Gastrocnemius medialis (tissue), 4 donors: Measurements from ENCODE around the gene SLAIN2. TPM values are rescaled to one million over a fixed set of nuclear protein-coding genes. Genes with fewer than 3 reads are reported as not detected.
"Not testable (repeated sequence)": the region's sequence is repeated elsewhere in the genome, so short reads cannot be mapped to it uniquely, and the experiment has no call there.

Source experiments
- ATAC-seq, 2 donors: fragments of 150-250 bp; one replicate each; pipeline ENCODE4 v1.9.1; 2016
- DNase-seq, 2 donors: peaks; one replicate each; pipeline ENCODE4 v3.0.0-alpha.2; 2019
- H3K27ac ChIP-seq, 4 donors: fragments of 200-600 bp; sonication (generic); 1 replicate in 1 of 4; 2 replicates in 3 of 4; pipeline ENCODE4 v1.5.1; 2016 to 2018; ENCODE audit warnings: mild to moderate bottlenecking in 2 of 4, moderate library complexity in 1 of 4
- H3K27me3 ChIP-seq, 3 donors: fragments of 200-600 bp; sonication (generic) in 2 of 3; 1 replicate in 1 of 3; 2 replicates in 2 of 3; pipeline versions ENCODE4 v1.5.1 to v1.6.0; 2016 to 2019; ENCODE audit warnings: mild to moderate bottlenecking in 1 of 3, moderate library complexity in 1 of 3
- H3K36me3 ChIP-seq, 2 donors: fragments of 200-600 bp; sonication (generic) in 1 of 2; one replicate each; pipeline ENCODE4 v1.5.1; 2017 to 2018
- H3K4me1 ChIP-seq, 2 donors: fragments of 200-600 bp; sonication (generic) in 1 of 2; one replicate each; pipeline ENCODE4 v1.5.1; 2016 to 2017; ENCODE audit warnings: mild to moderate bottlenecking in 2 of 2
- H3K4me3 ChIP-seq, 4 donors: fragments of 200-600 bp; sonication (generic) in 3 of 4; 1 replicate in 1 of 4; 2 replicates in 3 of 4; pipeline ENCODE4 v1.5.1; 2016 to 2019; ENCODE audit warnings: mild to moderate bottlenecking in 2 of 4
- H3K9me3 ChIP-seq, 3 donors: fragments of 200-600 bp; sonication (generic) in 2 of 3; 1 replicate in 1 of 3; 2 replicates in 2 of 3; pipeline ENCODE4 v1.5.1; 2016 to 2019
- CTCF ChIP-seq, 5 experiments: fragments of 450-650 bp in 3 of 5; fragments of 200-600 bp in 2 of 5; sonication (generic) in 2 of 5; IDR thresholded peaks in 4 of 5; conservative IDR thresholded peaks in 1 of 5; 1 replicate in 4 of 5; 2 replicates in 1 of 5; pipeline ENCODE4 v1.5.1; 2016 to 2019; ENCODE audit warnings: antibody characterized with exemption in 5 of 5, mild to moderate bottlenecking in 3 of 5, moderate library complexity in 3 of 5
- POLR2A ChIP-seq, 2 donors: fragments of 450-650 bp; IDR thresholded peaks; one replicate each; pipeline ENCODE4 v1.6.1; 2017; ENCODE audit warnings: antibody characterized with exemption in 2 of 2, mild to moderate bottlenecking in 2 of 2, moderate library complexity in 2 of 2
- in situ Hi-C, 4 donors: fragments of 200-750 bp; cut with MboI; loops; one replicate each; pipeline versions ENCODE4 v1.15.0 to v1.8.0; 2017; ENCODE audit warnings: low sequenced_read_pairs in 4 of 4
- intact Hi-C: fragments of 100-400 bp; cut with DNase I; formaldehyde crosslinking; loops from one replicate; pipeline ENCODE4 v1.15.1; 2023; ENCODE audit warnings: low total_unique reads
- total RNA-seq, 4 donors: library from RNA; depleted of rRNA; stranded (reverse); fragments of >200 nt; gene quantifications; one replicate each; pipeline versions ENCODE4 v1.1.0 to v1.2.3, GENCODE V29; 2016

The SLAIN2 gene
- total RNA-seq, 4 donors from 2014 or later = 64.3 to 211 (median 138) TPM

DNA sequence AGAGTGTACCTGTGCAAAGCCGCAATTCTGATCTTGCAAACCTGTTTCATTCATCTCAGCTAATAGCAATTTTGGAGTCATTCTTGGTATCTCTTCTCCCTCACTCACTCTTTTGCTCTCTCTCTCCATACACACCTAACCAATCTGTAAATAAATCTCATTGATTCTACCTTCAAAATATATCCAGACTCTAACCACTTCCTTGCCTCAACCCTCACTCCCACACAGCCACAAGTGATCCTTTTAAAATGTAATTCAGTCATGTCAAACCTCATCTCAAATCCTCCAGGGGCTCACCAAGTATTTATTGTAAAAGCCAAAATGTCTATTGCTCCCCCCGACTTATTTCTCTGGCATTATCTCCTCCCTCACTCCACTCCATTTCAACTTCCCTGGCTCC is 90.1 kb downstream of the SLAIN2 start:
- no peaks in the 10 kb centered on the region for H3K4me1 ChIP-seq

GRCh38 chr4:48432017-48432416 is 90.7 kb downstream of the SLAIN2 start:
- Histone ChIP-seq H3K4me3 (no peak overlapping the region), H3K9me3 (no peaks in the 10 kb centered on the region), H3K36me3 (no peaks in the 10 kb centered on the region), H3K4me1 (no peaks in the 10 kb centered on the region), H3K27me3 (no peaks in the 10 kb centered on the region), H3K27ac (no peak overlapping the region)
- TF ChIP-seq CTCF (IDR thresholded peaks at IDR 0.05 in 4 of 5, conservative IDR thresholded peaks at IDR 0.05 in 1 of 5) (no peak), POLR2A (IDR thresholded peaks at IDR 0.05) (no peak)
- intact Hi-C loops (no loop called here), in situ Hi-C loops (no loop called here)
- DNase-seq = no peak
- no peak for ATAC-seq

More for the DNA sequence above, 90.1 kb downstream of the SLAIN2 start:
- Histone ChIP-seq H3K9me3 (no peaks in the 10 kb centered on the region), H3K27ac (no peak overlapping the region), H3K27me3 (no peaks in the 10 kb centered on the region), H3K4me3 (no peak overlapping the region), H3K36me3 (no peaks in the 10 kb centered on the region)
- TF ChIP-seq POLR2A (IDR thresholded peaks at IDR 0.05) (no peak), CTCF (IDR thresholded peaks at IDR 0.05 in 4 of 5, conservative IDR thresholded peaks at IDR 0.05 in 1 of 5) (no peak)
- intact Hi-C loops (no loop called here), in situ Hi-C loops (no loop called here)
- DNase-seq (no peak), ATAC-seq (no peak)

DNA sequence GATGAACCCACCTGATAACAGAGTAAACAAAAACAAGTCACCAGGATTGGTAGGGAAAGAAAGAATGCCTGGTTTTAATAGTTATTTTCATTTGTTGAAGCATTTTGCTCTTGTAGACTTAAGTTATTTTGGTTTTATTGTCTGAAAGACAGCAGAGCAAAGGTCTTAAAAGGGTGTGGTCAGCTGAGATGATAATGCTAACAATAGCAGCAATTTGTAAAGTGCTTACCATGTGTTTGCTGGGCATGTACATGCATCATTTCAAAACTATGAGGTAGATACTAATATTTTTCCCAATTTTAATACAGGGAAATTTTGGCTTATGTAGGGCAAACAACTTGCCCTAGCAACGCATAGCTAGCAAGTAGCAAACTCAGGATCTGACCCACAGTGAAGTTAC is 95.0 kb downstream of the SLAIN2 start:
- H3K4me1 ChIP-seq = no peaks in the 10 kb centered on the region
- H3K4me3 ChIP-seq = no peak overlapping the region
- H3K27me3 ChIP-seq = no peaks in the 10 kb centered on the region
- no peaks in the 10 kb centered on the region for H3K9me3 ChIP-seq
- ATAC-seq (no peak), DNase-seq (no peak)
- H3K27ac ChIP-seq = no peak overlapping the region
- no peaks in the 10 kb centered on the region for H3K36me3 ChIP-seq
- intact Hi-C loops (no loop called here), in situ Hi-C loops (no loop called here)
- no peak for TF ChIP-seq POLR2A (IDR thresholded peaks at IDR 0.05)
- no peak for TF ChIP-seq CTCF (IDR thresholded peaks at IDR 0.05 in 4 of 5, conservative IDR thresholded peaks at IDR 0.05 in 1 of 5)

DNA sequence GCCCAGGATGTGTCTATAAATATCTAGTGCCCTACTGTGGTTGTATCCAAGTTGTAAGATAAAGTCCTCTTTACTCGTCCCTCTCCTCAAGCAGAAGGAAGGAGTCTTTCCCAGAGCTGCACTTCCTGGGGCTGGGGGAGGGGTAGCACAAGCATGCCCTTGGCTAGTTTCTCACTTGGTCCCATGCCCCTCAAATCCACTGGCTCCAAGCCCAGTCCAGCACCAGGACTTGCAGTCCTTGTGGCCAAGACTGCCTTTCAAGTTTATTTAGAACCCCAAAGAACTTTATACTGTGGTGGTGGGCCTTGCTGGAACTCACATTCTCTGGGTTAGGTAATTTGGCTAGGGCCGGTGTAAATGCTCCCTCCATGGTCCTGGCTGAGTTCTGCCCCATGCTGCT is 98.7 kb downstream of the SLAIN2 start:
- in situ Hi-C loops = no loop called here

DNA sequence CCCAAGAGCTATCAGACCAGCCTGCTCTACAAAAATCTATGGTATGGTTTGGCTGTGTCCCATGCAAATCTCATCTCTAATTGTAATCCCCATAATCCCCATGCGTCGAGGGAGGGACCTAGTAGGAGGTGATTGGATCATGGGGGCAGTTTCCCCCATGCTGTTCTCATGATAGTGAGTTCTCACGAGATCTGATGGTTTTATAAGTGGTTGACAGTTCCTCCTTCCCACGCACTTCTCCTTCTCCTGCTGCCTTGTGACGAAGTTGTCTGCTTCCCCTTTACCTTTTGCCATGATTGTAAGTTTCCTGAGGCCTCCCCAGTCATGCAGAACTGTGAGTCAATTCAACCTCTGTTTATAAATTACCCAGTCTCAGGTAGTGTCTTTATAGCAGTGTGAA is 99.6 kb downstream of the SLAIN2 start:
- ATAC-seq, H3K27ac ChIP-seq, intact Hi-C loops, H3K4me3 ChIP-seq, H3K4me1 ChIP-seq, H3K36me3 ChIP-seq, in situ Hi-C loops, H3K9me3 ChIP-seq, H3K27me3 ChIP-seq, DNase-seq: not testable (repeated sequence)

More for the DNA sequence above, 98.7 kb downstream of the SLAIN2 start:
- TF ChIP-seq CTCF (IDR thresholded peaks at IDR 0.05 in 4 of 5, conservative IDR thresholded peaks at IDR 0.05 in 1 of 5) (no peak), POLR2A (IDR thresholded peaks at IDR 0.05) (no peak)
- no peaks in the 10 kb centered on the region for H3K9me3 ChIP-seq
- intact Hi-C loops = no loop called here
- no peak overlapping the region for H3K4me3 ChIP-seq
- no peaks in the 10 kb centered on the region for H3K27me3 ChIP-seq
- no peaks in the 10 kb centered on the region for H3K4me1 ChIP-seq
- no peak for ATAC-seq
- H3K36me3 ChIP-seq = no peaks in the 10 kb centered on the region
- no peak overlapping the region for H3K27ac ChIP-seq
- peak in 1 of 2 donors; percentile 12 for DNase-seq
